Measurements from ENCODE around the gene PIEZO2. TPM values are rescaled to one million over a fixed set of nuclear protein-coding genes. Genes with fewer than 3 reads are reported as not detected.

PIEZO2 gene
- total RNA-seq, 1 experiment from 2014 or later: 0.11 TPM

- no peak overlapping the region for H3K4me3 ChIP-seq (ENCODE audit: low read depth, low read length)
- H3K9me3 Mint-ChIP-seq (ENCODE audit: unreplicated experiment): no peaks in the 10 kb centered on the region
These were observed 34.1 kb downstream of the PIEZO2 start for GRCh38 chr18:11115276-11115675.

DNA sequence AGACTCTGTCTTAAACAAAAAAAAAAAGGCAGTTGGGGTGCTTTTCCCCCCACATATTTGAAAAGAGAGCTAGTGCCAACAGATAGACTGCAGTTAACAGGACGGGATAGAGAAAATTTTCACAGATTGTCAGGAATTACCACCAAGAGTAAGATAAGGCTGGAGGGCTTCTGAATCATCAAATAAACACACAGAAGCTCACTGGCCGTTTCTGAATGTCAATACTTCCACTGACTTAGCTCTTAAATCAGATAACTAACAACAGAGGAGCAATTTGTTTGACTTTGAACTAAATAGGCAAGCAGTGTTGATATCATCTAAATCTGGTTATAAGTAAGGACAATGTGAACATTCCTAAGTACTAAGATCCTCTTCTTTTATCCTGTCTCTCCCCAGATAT is 34.7 kb downstream of the PIEZO2 start:
- H3K36me3 Mint-ChIP-seq (ENCODE audit: insufficient read depth, unreplicated experiment): no peaks in the 10 kb centered on the region
- no peak overlapping the region for H3K4me3 Mint-ChIP-seq (ENCODE audit: unreplicated experiment)
- H3K4me3 ChIP-seq (ENCODE audit: low read depth, low read length): no peak overlapping the region
- ChIA-PET POLR2A (no interaction called here), CTCF (interaction anchor here (1.1 to 1.2 kb wide), 3 partner anchors 22 to 74 kb away, joined by 3 to 5 read pairs (median 4); no protein-coding TSS in a partner anchor)
- H3K9me3 ChIP-seq: no peaks in the 10 kb centered on the region
- peak in 1 of 2 experiments; percentile 30 for DNase-seq
- H3K36me3 ChIP-seq (ENCODE audit: control insufficient read depth, insufficient read depth, low read length): no peaks in the 10 kb centered on the region
- H3K27me3 Mint-ChIP-seq (ENCODE audit: insufficient read depth, unreplicated experiment): no peaks in the 10 kb centered on the region
- peaks cover 19% of the 10 kb centered on the region for H3K4me1 Mint-ChIP-seq (ENCODE audit: low read depth, unreplicated experiment)
- BruUV-seq (replicated peaks): no TSS peak
- peaks cover 41% of the 10 kb centered on the region for H3K4me1 ChIP-seq
- intact Hi-C loops (cut with micrococcal nuclease; ENCODE audit: unreplicated experiment): no loop called here
- H3K27ac Mint-ChIP-seq (ENCODE audit: unreplicated experiment): peak overlapping the region; percentile 39
- no peaks in the 10 kb centered on the region for H3K9me3 Mint-ChIP-seq (ENCODE audit: unreplicated experiment)
- TF ChIP-seq CTCF (IDR thresholded peaks at IDR 0.05; ENCODE audit: insufficient read depth in 1 of 2, low read depth in 1 of 2, low read length in 1 of 2, severe bottlenecking in 1 of 2, unreplicated experiment in 1 of 2): no peak
- H3K27me3 ChIP-seq (replicated peaks; ENCODE audit: control insufficient read depth, insufficient read depth, low read length): no peaks in the 10 kb centered on the region

More at GRCh38 chr18:11115276-11115675, 34.1 kb downstream of the PIEZO2 start:
- POLR2A ChIA-PET: no interaction called here
- no peaks in the 10 kb centered on the region for H3K27me3 Mint-ChIP-seq (ENCODE audit: insufficient read depth, unreplicated experiment)
- TF ChIP-seq CTCF (IDR thresholded peaks at IDR 0.05; ENCODE audit: insufficient read depth in 1 of 2, low read depth in 1 of 2, low read length in 1 of 2, severe bottlenecking in 1 of 2, unreplicated experiment in 1 of 2): no peak
- CTCF ChIA-PET: interaction anchor here (1.1 to 1.2 kb wide), 2 partner anchors 21 to 26 kb away, joined by 3 to 4 read pairs; no protein-coding TSS in a partner anchor
- BruUV-seq (replicated peaks): no TSS peak
- H3K9me3 ChIP-seq: no peaks in the 10 kb centered on the region
- no peak overlapping the region for H3K27ac Mint-ChIP-seq (ENCODE audit: unreplicated experiment)
- no peak overlapping the region for H3K4me3 Mint-ChIP-seq (ENCODE audit: unreplicated experiment)
- peaks cover 47% of the 10 kb centered on the region for H3K4me1 ChIP-seq
- intact Hi-C loops (cut with micrococcal nuclease; ENCODE audit: unreplicated experiment): no loop called here
- no peaks in the 10 kb centered on the region for H3K27me3 ChIP-seq (replicated peaks; ENCODE audit: control insufficient read depth, insufficient read depth, low read length)
- peaks cover 25% of the 10 kb centered on the region for H3K4me1 Mint-ChIP-seq (ENCODE audit: low read depth, unreplicated experiment)
- DNase-seq: no peak
- H3K36me3 Mint-ChIP-seq (ENCODE audit: insufficient read depth, unreplicated experiment): no peaks in the 10 kb centered on the region
- H3K36me3 ChIP-seq (ENCODE audit: control insufficient read depth, insufficient read depth, low read length): no peaks in the 10 kb centered on the region

- Mint-ChIP-seq H3K27me3 (ENCODE audit: insufficient read depth, unreplicated experiment) (no peaks in the 10 kb centered on the region), H3K36me3 (ENCODE audit: insufficient read depth, unreplicated experiment) (no peaks in the 10 kb centered on the region), H3K9me3 (ENCODE audit: unreplicated experiment) (no peaks in the 10 kb centered on the region), H3K4me3 (ENCODE audit: unreplicated experiment) (no peak overlapping the region), H3K4me1 (ENCODE audit: low read depth, unreplicated experiment) (peaks cover 17% of the 10 kb centered on the region), H3K27ac (ENCODE audit: unreplicated experiment) (peak overlapping the region; percentile 37)
- POLR2A ChIA-PET: no interaction called here
- Histone ChIP-seq H3K36me3 (ENCODE audit: control insufficient read depth, insufficient read depth, low read length) (no peaks in the 10 kb centered on the region), H3K4me3 (ENCODE audit: low read depth, low read length) (no peak overlapping the region), H3K9me3 (no peaks in the 10 kb centered on the region), H3K4me1 (peaks cover 36% of the 10 kb centered on the region), H3K27me3 (replicated peaks; ENCODE audit: control insufficient read depth, insufficient read depth, low read length) (no peaks in the 10 kb centered on the region)
- BruUV-seq (replicated peaks): no TSS peak
- intact Hi-C loops (cut with micrococcal nuclease; ENCODE audit: unreplicated experiment): no loop called here
- TF ChIP-seq CTCF (IDR thresholded peaks at IDR 0.05; ENCODE audit: insufficient read depth in 1 of 2, low read depth in 1 of 2, low read length in 1 of 2, severe bottlenecking in 1 of 2, unreplicated experiment in 1 of 2): no peak
- CTCF ChIA-PET: interaction anchor here (1.1 to 1.2 kb wide), 2 partner anchors 23 to 73 kb away, joined by 4 to 5 read pairs; no protein-coding TSS in a partner anchor
- no peak for DNase-seq
These were observed 35.4 kb downstream of the PIEZO2 start for GRCh38 chr18:11113937-11114336.
